ENCODE results near the gene HAO1. TPM values are rescaled to one million over a fixed set of nuclear protein-coding genes. Genes with fewer than 3 reads are reported as not detected.

Gene HAO1
- total RNA-seq, 2 experiments from 2014 or later = not detected

GRCh38 chr20:7911586-7912330 lies 28.5 kb downstream of the HAO1 start:
- Mint-ChIP-seq H3K4me1 (no peaks in the 10 kb centered on the region), H3K36me3 (ENCODE audit: low read depth) (no peaks in the 10 kb centered on the region), H3K9me3 (no peaks in the 10 kb centered on the region), H3K27me3 (no peaks in the 10 kb centered on the region), H3K27ac (no peak overlapping the region), H3K4me3 (no peak overlapping the region)
- no peak for DNase-seq
- POLR2A ChIA-PET = no interaction called here
- CTCF ChIA-PET = no interaction called here

- Mint-ChIP-seq H3K4me3 (no peak overlapping the region), H3K27ac (no peak overlapping the region), H3K27me3 (no peaks in the 10 kb centered on the region), H3K9me3 (no peaks in the 10 kb centered on the region), H3K4me1 (no peaks in the 10 kb centered on the region), H3K36me3 (ENCODE audit: low read depth) (no peaks in the 10 kb centered on the region)
- POLR2A ChIA-PET = no interaction called here
- no peak for DNase-seq
- CTCF ChIA-PET = no interaction called here
Observed at GRCh38 chr20:7908905-7909304, 31.4 kb downstream of the HAO1 start.

GRCh38 chr20:7903429-7903828 lies 36.8 kb downstream of the HAO1 start:
- Mint-ChIP-seq H3K9me3 (no peaks in the 10 kb centered on the region), H3K36me3 (ENCODE audit: low read depth) (no peaks in the 10 kb centered on the region), H3K27ac (no peak overlapping the region), H3K4me1 (no peaks in the 10 kb centered on the region), H3K4me3 (no peak overlapping the region), H3K27me3 (peaks cover 1% of the 10 kb centered on the region)
- no peak for DNase-seq
- ChIA-PET CTCF (no interaction called here), POLR2A (no interaction called here)

- Mint-ChIP-seq H3K4me3 (no peak overlapping the region), H3K27ac (no peak overlapping the region), H3K9me3 (no peaks in the 10 kb centered on the region), H3K27me3 (peaks cover 1% of the 10 kb centered on the region), H3K36me3 (ENCODE audit: low read depth) (no peaks in the 10 kb centered on the region), H3K4me1 (no peaks in the 10 kb centered on the region)
- ChIA-PET POLR2A (no interaction called here), CTCF (no interaction called here)
- no peak for DNase-seq
Observed at GRCh38 chr20:7902879-7903278, 37.4 kb downstream of the HAO1 start.

- peaks cover 1% of the 10 kb centered on the region for H3K27me3 Mint-ChIP-seq
- POLR2A ChIA-PET = no interaction called here
- no peaks in the 10 kb centered on the region for H3K4me1 Mint-ChIP-seq
- no peaks in the 10 kb centered on the region for H3K36me3 Mint-ChIP-seq (ENCODE audit: low read depth)
- peaks cover 2% of the 10 kb centered on the region for H3K9me3 Mint-ChIP-seq
- CTCF ChIA-PET = interaction anchor here (2.1 kb wide), 1 partner anchor 37 kb away, joined by 4 read pairs; no protein-coding TSS in a partner anchor
- DNase-seq = no peak
- H3K4me3 Mint-ChIP-seq = no peak overlapping the region
- H3K27ac Mint-ChIP-seq = no peak overlapping the region
Observed at GRCh38 chr20:7897781-7898364, 42.4 kb downstream of the HAO1 start.

GRCh38 chr20:7893014-7893730 lies 47.1 kb downstream of the HAO1 start:
- Mint-ChIP-seq H3K36me3 (ENCODE audit: low read depth) (no peaks in the 10 kb centered on the region), H3K27me3 (no peaks in the 10 kb centered on the region), H3K9me3 (peaks cover 2% of the 10 kb centered on the region), H3K27ac (no peak overlapping the region), H3K4me1 (no peaks in the 10 kb centered on the region), H3K4me3 (no peak overlapping the region)
- ChIA-PET CTCF (no interaction called here), POLR2A (no interaction called here)
- DNase-seq = no peak

GRCh38 chr20:7891705-7892104 lies 48.6 kb downstream of the HAO1 start:
- ChIA-PET POLR2A (no interaction called here), CTCF (no interaction called here)
- no peak overlapping the region for H3K27ac Mint-ChIP-seq
- no peak for DNase-seq
- H3K9me3 Mint-ChIP-seq = peaks cover 2% of the 10 kb centered on the region
- no peaks in the 10 kb centered on the region for H3K27me3 Mint-ChIP-seq
- H3K4me3 Mint-ChIP-seq = no peak overlapping the region
- no peaks in the 10 kb centered on the region for H3K36me3 Mint-ChIP-seq (ENCODE audit: low read depth)
- H3K4me1 Mint-ChIP-seq = no peaks in the 10 kb centered on the region

GRCh38 chr20:7889736-7890135 lies 50.5 kb downstream of the HAO1 start:
- Mint-ChIP-seq H3K9me3 (peaks cover 2% of the 10 kb centered on the region), H3K27ac (no peak overlapping the region), H3K4me1 (no peaks in the 10 kb centered on the region), H3K4me3 (no peak overlapping the region), H3K27me3 (no peaks in the 10 kb centered on the region), H3K36me3 (ENCODE audit: low read depth) (no peaks in the 10 kb centered on the region)
- ChIA-PET POLR2A (no interaction called here), CTCF (no interaction called here)
- DNase-seq = no peak

- ChIA-PET POLR2A (no interaction called here), CTCF (no interaction called here)
- Mint-ChIP-seq H3K4me1 (peaks cover 2% of the 10 kb centered on the region), H3K36me3 (ENCODE audit: low read depth) (no peaks in the 10 kb centered on the region), H3K27ac (no peak overlapping the region), H3K9me3 (no peaks in the 10 kb centered on the region), H3K4me3 (no peak overlapping the region), H3K27me3 (no peaks in the 10 kb centered on the region)
- DNase-seq = no peak
Observed at GRCh38 chr20:7883741-7884140, 56.5 kb downstream of the HAO1 start.

- Mint-ChIP-seq H3K4me1 (peaks cover 2% of the 10 kb centered on the region), H3K9me3 (no peaks in the 10 kb centered on the region), H3K36me3 (ENCODE audit: low read depth) (no peaks in the 10 kb centered on the region), H3K27me3 (no peaks in the 10 kb centered on the region), H3K4me3 (no peak overlapping the region), H3K27ac (no peak overlapping the region)
- DNase-seq = no peak
- CTCF ChIA-PET = no interaction called here
- POLR2A ChIA-PET = no interaction called here
Observed at GRCh38 chr20:7883309-7883708, 56.9 kb downstream of the HAO1 start.

- no peak overlapping the region for H3K4me3 Mint-ChIP-seq
- no peaks in the 10 kb centered on the region for H3K36me3 Mint-ChIP-seq (ENCODE audit: low read depth)
- CTCF ChIA-PET = no interaction called here
- DNase-seq = no peak
- H3K9me3 Mint-ChIP-seq = no peaks in the 10 kb centered on the region
- POLR2A ChIA-PET = no interaction called here
- H3K4me1 Mint-ChIP-seq = peaks cover 2% of the 10 kb centered on the region
- H3K27ac Mint-ChIP-seq = no peak overlapping the region
- H3K27me3 Mint-ChIP-seq = no peaks in the 10 kb centered on the region
Observed at GRCh38 chr20:7882076-7882475, 58.2 kb downstream of the HAO1 start.

GRCh38 chr20:7881551-7881950 lies 58.7 kb downstream of the HAO1 start:
- no peaks in the 10 kb centered on the region for H3K36me3 Mint-ChIP-seq (ENCODE audit: low read depth)
- no peaks in the 10 kb centered on the region for H3K9me3 Mint-ChIP-seq
- POLR2A ChIA-PET = no interaction called here

GRCh38 chr20:7879883-7880282 lies 60.4 kb downstream of the HAO1 start:
- peaks cover 2% of the 10 kb centered on the region for H3K4me1 Mint-ChIP-seq
- no peaks in the 10 kb centered on the region for H3K36me3 Mint-ChIP-seq (ENCODE audit: low read depth)
- H3K9me3 Mint-ChIP-seq = no peaks in the 10 kb centered on the region
- H3K27ac Mint-ChIP-seq = no peak overlapping the region
- no peak overlapping the region for H3K4me3 Mint-ChIP-seq
- DNase-seq = no peak
- no peaks in the 10 kb centered on the region for H3K27me3 Mint-ChIP-seq
- ChIA-PET CTCF (no interaction called here), POLR2A (no interaction called here)

More at GRCh38 chr20:7881551-7881950, 58.7 kb downstream of the HAO1 start:
- Mint-ChIP-seq H3K27me3 (no peaks in the 10 kb centered on the region), H3K4me3 (no peak overlapping the region), H3K4me1 (peaks cover 2% of the 10 kb centered on the region), H3K27ac (no peak overlapping the region)
- CTCF ChIA-PET = no interaction called here
- DNase-seq = no peak

- peaks cover 2% of the 10 kb centered on the region for H3K27me3 Mint-ChIP-seq
- H3K27ac Mint-ChIP-seq = no peak overlapping the region
- no peak for DNase-seq
- H3K4me3 Mint-ChIP-seq = no peak overlapping the region
- no peaks in the 10 kb centered on the region for H3K4me1 Mint-ChIP-seq
- no peaks in the 10 kb centered on the region for H3K9me3 Mint-ChIP-seq
- ChIA-PET POLR2A (no interaction called here), CTCF (interaction anchor here (1.1 kb wide), 1 partner anchor 8 kb away, joined by 3 read pairs; no protein-coding TSS in a partner anchor)
- no peaks in the 10 kb centered on the region for H3K36me3 Mint-ChIP-seq (ENCODE audit: low read depth)
Observed at GRCh38 chr20:7868108-7868507, 72.2 kb downstream of the HAO1 start.

Data from activated CD4-positive, alpha-beta memory T cell treated with anti-CD3 and anti-CD28 coated beads, Interleukin-2, amount 10 ng/mL, durations not matched to agents 7 days and 5 days (primary cell).